Tibial nerve (tissue), 3 donors: Measurements from ENCODE around the gene CCDC91.

Experiments
- CTCF ChIP-seq, 5 experiments: fragments of 200-600 bp in 3 of 5; fragments of 450-650 bp in 2 of 5; sonication (generic) in 3 of 5; IDR thresholded peaks; one replicate each; pipeline ENCODE4 v1.5.1; 2016 to 2019; ENCODE audit warnings: antibody characterized with exemption in 5 of 5, mild to moderate bottlenecking in 3 of 5, moderate library complexity in 2 of 5
- POLR2A ChIP-seq, 2 donors: fragments of 450-650 bp; IDR thresholded peaks; one replicate each; pipeline ENCODE4 v1.6.1; 2017; ENCODE audit warnings: antibody characterized with exemption in 2 of 2, mild to moderate bottlenecking in 2 of 2, moderate library complexity in 2 of 2

- TF ChIP-seq CTCF (IDR thresholded peaks at IDR 0.05), result no peak
- no peak for TF ChIP-seq POLR2A (IDR thresholded peaks at IDR 0.05)
Measured at GRCh38 chr12:28327722-28328121, 137.5 kb downstream of the CCDC91 start.
